PC-3 (cell line): ENCODE data around the gene PRICKLE4. TPM values are rescaled to one million over a fixed set of nuclear protein-coding genes. Genes with fewer than 3 reads are reported as not detected.

Source experiments
- ATAC-seq: fragments of 200-7000 bp; cut with Tn5 transposase; 2 replicates; pipeline ENCODE4 v1.9.1; 2020; ENCODE audit warnings: mild to moderate bottlenecking, moderate library complexity
- BruUV-seq: library from RNA; stranded (reverse); fragments of 400-500 nt; replicated peaks from 2 replicates; lab custom pipeline; 2021; lab: Mats Ljungman, UMichigan
- CTCF ChIA-PET: fragments of 300-600 bp; sonication (Branson Sonifier 250); formaldehyde crosslinking; loops from one replicate; lab custom pipeline; 2022; ENCODE audit warnings: antibody characterized with exemption; lab: Charles Lee
- POLR2A ChIA-PET: fragments of 300-600 bp; sonication (Branson Sonifier 250); formaldehyde crosslinking; loops from one replicate; lab custom pipeline; 2022; ENCODE audit warnings: antibody characterized with exemption; ENCODE audit not compliant: unreplicated experiment; lab: Charles Lee
- DNase-seq: peaks from one replicate; pipeline ENCODE4 v3.0.0-alpha.2; 2015
- H2AFZ ChIP-seq: fragments of 300-600 bp; sonication (generic); 2 replicates; pipeline ENCODE4 v1.6.0; 2016; ENCODE audit warnings: antibody characterized with exemption, low read length
- H3F3A ChIP-seq: fragments of 300-600 bp; sonication (generic); one replicate; pipeline ENCODE4 v1.6.0; 2017; ENCODE audit warnings: antibody characterized with exemption, low read length, control low read depth, mild to moderate bottlenecking; ENCODE audit not compliant: unreplicated experiment
- H3K27ac ChIP-seq: fragments of 300-600 bp; sonication (generic); 2 replicates; pipeline ENCODE4 v1.5.1; 2016; ENCODE audit warnings: mild to moderate bottlenecking, low read length
- H3K27me3 ChIP-seq: fragments of 300-600 bp; sonication (generic); 2 replicates; pipeline ENCODE4 v1.6.1; 2016; ENCODE audit warnings: low read length, mixed read lengths
- H3K36me3 ChIP-seq: fragments of 300-600 bp; sonication (generic); 2 replicates; pipeline ENCODE4 v1.6.1; 2016; ENCODE audit warnings: low read depth, mixed run types, low read length, mixed read lengths
- H3K4me1 ChIP-seq: fragments of 300-600 bp; sonication (generic); 2 replicates; pipeline ENCODE4 v1.5.1; 2016; ENCODE audit warnings: low read length; ENCODE audit not compliant: insufficient read depth
- H3K4me2 ChIP-seq: fragments of 300-600 bp; sonication (generic); 2 replicates; pipeline ENCODE4 v1.6.0; 2016; ENCODE audit warnings: low read length
- H3K4me3 ChIP-seq: fragments of 300-600 bp; sonication (generic); 2 replicates; pipeline ENCODE4 v1.5.1; 2016; ENCODE audit warnings: mild to moderate bottlenecking, low read length, mixed read lengths
- H3K79me2 ChIP-seq: fragments of 300-600 bp; sonication (generic); 2 replicates; pipeline ENCODE4 v1.6.1; 2017; ENCODE audit warnings: low read length, mixed read lengths
- H3K9ac ChIP-seq: fragments of 300-600 bp; sonication (generic); 2 replicates; pipeline ENCODE4 v1.6.0; 2016; ENCODE audit warnings: mild to moderate bottlenecking, low read length
- H3K9me2 ChIP-seq: fragments of 300-600 bp; sonication (generic); replicated peaks from 2 replicates; pipeline ENCODE4 v1.6.1; 2016; ENCODE audit warnings: mixed run types, low read length, mixed read lengths
- H3K9me3 ChIP-seq: fragments of 300-600 bp; sonication (generic); 2 replicates; pipeline ENCODE4 v1.6.1; 2016; ENCODE audit warnings: low read length, mixed read lengths
- H4K20me1 ChIP-seq: fragments of 300-600 bp; sonication (generic); 2 replicates; pipeline ENCODE4 v1.6.1; 2016; ENCODE audit warnings: low read length, mixed read lengths
- CTCF ChIP-seq: fragments of 300-600 bp; sonication (generic); conservative IDR thresholded peaks from 2 replicates; pipeline ENCODE4 v1.5.1; 2017; ENCODE audit warnings: antibody characterized with exemption, low read depth, mild to moderate bottlenecking, low read length
- EZH2 ChIP-seq: fragments of 300-600 bp; sonication (generic); IDR thresholded peaks from one replicate; pipeline ENCODE4 v1.6.1; 2017; ENCODE audit warnings: antibody characterized with exemption, mild to moderate bottlenecking, low read length; ENCODE audit not compliant: unreplicated experiment
- EZH2phosphoT487 ChIP-seq: fragments of 300-600 bp; sonication (generic); IDR thresholded peaks from 2 replicates; pipeline ENCODE4 v1.6.1; 2018; ENCODE audit warnings: mild to moderate bottlenecking, antibody characterized with exemption, low read length, borderline replicate concordance
- intact Hi-C: fragments of 100-400 bp; cut with micrococcal nuclease; formaldehyde crosslinking; loops from 2 replicates; pipeline ENCODE4 v1.9.0; 2023
- total RNA-seq: library from RNA; depleted of rRNA; stranded (reverse); fragments of >200 nt; gene quantifications from 2 replicates; pipeline ENCODE4 v1.2.3, GENCODE V29; 2014

PRICKLE4 gene
- total RNA-seq, 1 experiment from 2014 or later: 0.26 TPM

- no peak overlapping the region for H3K9ac ChIP-seq
- POLR2A ChIA-PET: no interaction called here
- no peaks in the 10 kb centered on the region for H3F3A ChIP-seq
- no peak overlapping the region for H3K4me3 ChIP-seq
- CTCF ChIA-PET: no interaction called here
- no peaks in the 10 kb centered on the region for H3K9me3 ChIP-seq
- no peak overlapping the region for H2AFZ ChIP-seq
- ATAC-seq (no peak), DNase-seq (no peak)
- peaks cover 5% of the 10 kb centered on the region; the same call in 1 of the 2 replicates for H3K4me1 ChIP-seq
- H3K4me2 ChIP-seq: no peak overlapping the region
- H3K79me2 ChIP-seq: peaks cover 6% of the 10 kb centered on the region; the same call in 1 of the 2 replicates
- H4K20me1 ChIP-seq: no peaks in the 10 kb centered on the region
- TF ChIP-seq EZH2phosphoT487 (no peak), EZH2 (no peak), CTCF (no peak)
- no peak overlapping the region for H3K27ac ChIP-seq
- H3K36me3 ChIP-seq: no peaks in the 10 kb centered on the region; the same call in none of the 2 replicates
- H3K9me2 ChIP-seq: no peaks in the 10 kb centered on the region
- intact Hi-C loops: loop anchor here (10.0 kb wide), 1 partner anchor 171 kb away; no protein-coding TSS in a partner anchor
- BruUV-seq: no TSS peak
- no peaks in the 10 kb centered on the region for H3K27me3 ChIP-seq
These were observed 5.2 kb upstream of the PRICKLE4 start for GRCh38 chr6:41775293-41775882.

- no peaks in the 10 kb centered on the region; the same call in 1 of the 2 replicates for H3K36me3 ChIP-seq
- no peaks in the 10 kb centered on the region for H3K9me2 ChIP-seq
- no peaks in the 10 kb centered on the region for H3K9me3 ChIP-seq
- H2AFZ ChIP-seq: no peak overlapping the region
- H3F3A ChIP-seq: no peaks in the 10 kb centered on the region
- H3K27me3 ChIP-seq: no peaks in the 10 kb centered on the region
- no peaks in the 10 kb centered on the region for H4K20me1 ChIP-seq
- CTCF ChIA-PET: no interaction called here
- H3K79me2 ChIP-seq: peaks cover 6% of the 10 kb centered on the region; the same call in 1 of the 2 replicates
- POLR2A ChIA-PET: no interaction called here
- ATAC-seq (no peak), DNase-seq (no peak)
- intact Hi-C loops: loop anchor here (10.0 kb wide), 1 partner anchor 173 kb away; no protein-coding TSS in a partner anchor
- H3K27ac ChIP-seq: no peak overlapping the region
- no peak overlapping the region for H3K4me3 ChIP-seq
- H3K9ac ChIP-seq: no peak overlapping the region
- TF ChIP-seq EZH2: no peak
- TF ChIP-seq EZH2phosphoT487: no peak
- TF ChIP-seq CTCF: no peak
- no TSS peak for BruUV-seq
- H3K4me1 ChIP-seq: peaks cover 15% of the 10 kb centered on the region
- H3K4me2 ChIP-seq: no peak overlapping the region
These were observed 2.9 kb upstream of the PRICKLE4 start for GRCh38 chr6:41777551-41778285.
